Ishikawa (cell line): ENCODE results near the gene FCRLB.

Experiments
- CEBPB ChIP-seq: IDR thresholded peaks from 2 replicates; pipeline ENCODE4 v1.6.1; 2012
- CREB1 ChIP-seq: IDR thresholded peaks from 2 replicates; pipeline ENCODE4 v1.6.1; 2012; ENCODE audit warnings: low read depth
- EGR1 ChIP-seq: IDR thresholded peaks from 2 replicates; pipeline ENCODE4 v1.6.1; 2012
- EP300 ChIP-seq: IDR thresholded peaks from 2 replicates; pipeline ENCODE4 v1.6.1; 2012; ENCODE audit warnings: borderline replicate concordance
- FOXM1 ChIP-seq: IDR thresholded peaks from 2 replicates; pipeline ENCODE4 v1.6.1; 2012; ENCODE audit warnings: low read depth, borderline replicate concordance
- NFIC ChIP-seq: IDR thresholded peaks from 2 replicates; pipeline ENCODE4 v1.6.1; 2012
- RAD21 ChIP-seq: IDR thresholded peaks from 2 replicates; pipeline ENCODE4 v1.6.1; 2012; ENCODE audit warnings: low read depth
- TAF1 ChIP-seq: IDR thresholded peaks from 2 replicates; pipeline ENCODE4 v1.6.1; 2012; ENCODE audit warnings: low read depth, mild to moderate bottlenecking
- TCF12 ChIP-seq: IDR thresholded peaks from 2 replicates; pipeline ENCODE4 v1.6.1; 2012; ENCODE audit warnings: low read depth
- TEAD4 ChIP-seq: IDR thresholded peaks from 2 replicates; pipeline ENCODE4 v1.6.1; 2012
- YY1 ChIP-seq: IDR thresholded peaks from 2 replicates; pipeline ENCODE4 v1.6.1; 2012; ENCODE audit warnings: low read depth
- ZBTB7A ChIP-seq: IDR thresholded peaks from 2 replicates; pipeline ENCODE4 v1.6.1; 2012; ENCODE audit warnings: low read depth
- TF ChIP-seq, protein P1 (sequence below): IDR thresholded peaks from 2 replicates; pipeline ENCODE4 v1.6.1; 2012
- TF ChIP-seq, protein P2 (sequence below): IDR thresholded peaks from 2 replicates; pipeline ENCODE4 v1.6.1; 2012
- TF ChIP-seq, protein P3 (sequence below): IDR thresholded peaks from 2 replicates; pipeline ENCODE4 v1.6.1; 2012; ENCODE audit warnings: low read depth, mild to moderate bottlenecking

Gene FCRLB

DNA sequence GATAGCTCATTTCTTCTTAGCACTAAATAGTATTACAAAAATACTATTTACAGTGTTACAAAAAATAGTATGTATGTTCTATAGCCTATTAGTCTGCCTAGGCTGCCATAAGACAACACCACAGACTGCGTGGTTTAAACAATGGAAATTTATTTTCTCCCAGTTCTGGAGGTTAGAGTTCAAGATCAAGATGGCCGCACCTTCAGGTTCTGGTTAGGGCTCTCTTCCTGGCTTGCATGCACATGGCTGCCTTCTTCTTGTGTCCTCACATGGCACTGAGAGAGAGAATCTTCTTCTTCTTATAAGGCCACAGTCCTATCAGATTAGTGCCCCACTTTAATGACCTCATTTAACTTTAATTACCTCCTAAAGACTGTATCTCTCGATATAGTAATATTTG lies 48.9 kb downstream of the FCRLB start:
- TF ChIP-seq, protein P1, sequence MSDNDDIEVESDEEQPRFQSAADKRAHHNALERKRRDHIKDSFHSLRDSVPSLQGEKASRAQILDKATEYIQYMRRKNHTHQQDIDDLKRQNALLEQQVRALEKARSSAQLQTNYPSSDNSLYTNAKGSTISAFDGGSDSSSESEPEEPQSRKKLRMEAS = no peak
- TF ChIP-seq FOXM1 (no peak), TAF1 (no peak), NFIC (no peak), YY1 (no peak), EGR1 (no peak), TEAD4 (no peak), CREB1 (no peak), ZBTB7A (no peak), CEBPB (no peak), RAD21 (no peak), EP300 (no peak), TCF12 (no peak)
- TF ChIP-seq, protein P2, sequence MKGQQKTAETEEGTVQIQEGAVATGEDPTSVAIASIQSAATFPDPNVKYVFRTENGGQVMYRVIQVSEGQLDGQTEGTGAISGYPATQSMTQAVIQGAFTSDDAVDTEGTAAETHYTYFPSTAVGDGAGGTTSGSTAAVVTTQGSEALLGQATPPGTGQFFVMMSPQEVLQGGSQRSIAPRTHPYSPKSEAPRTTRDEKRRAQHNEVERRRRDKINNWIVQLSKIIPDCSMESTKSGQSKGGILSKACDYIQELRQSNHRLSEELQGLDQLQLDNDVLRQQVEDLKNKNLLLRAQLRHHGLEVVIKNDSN = no peak
- TF ChIP-seq, protein P3, sequence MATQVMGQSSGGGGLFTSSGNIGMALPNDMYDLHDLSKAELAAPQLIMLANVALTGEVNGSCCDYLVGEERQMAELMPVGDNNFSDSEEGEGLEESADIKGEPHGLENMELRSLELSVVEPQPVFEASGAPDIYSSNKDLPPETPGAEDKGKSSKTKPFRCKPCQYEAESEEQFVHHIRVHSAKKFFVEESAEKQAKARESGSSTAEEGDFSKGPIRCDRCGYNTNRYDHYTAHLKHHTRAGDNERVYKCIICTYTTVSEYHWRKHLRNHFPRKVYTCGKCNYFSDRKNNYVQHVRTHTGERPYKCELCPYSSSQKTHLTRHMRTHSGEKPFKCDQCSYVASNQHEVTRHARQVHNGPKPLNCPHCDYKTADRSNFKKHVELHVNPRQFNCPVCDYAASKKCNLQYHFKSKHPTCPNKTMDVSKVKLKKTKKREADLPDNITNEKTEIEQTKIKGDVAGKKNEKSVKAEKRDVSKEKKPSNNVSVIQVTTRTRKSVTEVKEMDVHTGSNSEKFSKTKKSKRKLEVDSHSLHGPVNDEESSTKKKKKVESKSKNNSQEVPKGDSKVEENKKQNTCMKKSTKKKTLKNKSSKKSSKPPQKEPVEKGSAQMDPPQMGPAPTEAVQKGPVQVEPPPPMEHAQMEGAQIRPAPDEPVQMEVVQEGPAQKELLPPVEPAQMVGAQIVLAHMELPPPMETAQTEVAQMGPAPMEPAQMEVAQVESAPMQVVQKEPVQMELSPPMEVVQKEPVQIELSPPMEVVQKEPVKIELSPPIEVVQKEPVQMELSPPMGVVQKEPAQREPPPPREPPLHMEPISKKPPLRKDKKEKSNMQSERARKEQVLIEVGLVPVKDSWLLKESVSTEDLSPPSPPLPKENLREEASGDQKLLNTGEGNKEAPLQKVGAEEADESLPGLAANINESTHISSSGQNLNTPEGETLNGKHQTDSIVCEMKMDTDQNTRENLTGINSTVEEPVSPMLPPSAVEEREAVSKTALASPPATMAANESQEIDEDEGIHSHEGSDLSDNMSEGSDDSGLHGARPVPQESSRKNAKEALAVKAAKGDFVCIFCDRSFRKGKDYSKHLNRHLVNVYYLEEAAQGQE = no peak

DNA sequence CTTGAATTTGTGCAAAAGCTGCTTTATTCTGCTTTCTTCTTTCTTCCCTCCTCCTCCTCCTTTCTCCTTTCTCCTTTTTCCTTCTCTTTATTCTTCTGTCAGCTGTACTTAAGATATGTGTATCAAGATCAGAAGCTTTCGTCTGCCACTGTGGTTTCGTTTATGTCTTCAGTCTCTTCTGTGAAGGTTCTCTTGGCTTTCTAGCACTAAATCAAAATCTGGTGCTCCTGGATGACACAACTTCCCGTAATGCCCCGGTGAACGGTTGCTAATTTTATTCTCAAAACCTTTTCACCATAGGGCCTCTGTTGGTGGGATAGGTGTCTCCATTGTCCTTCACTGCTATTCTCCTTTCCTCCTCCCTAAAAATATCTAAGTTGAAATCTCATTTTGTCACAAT lies 49.8 kb downstream of the FCRLB start:
- TF ChIP-seq NFIC (no peak), CEBPB (no peak)

DNA sequence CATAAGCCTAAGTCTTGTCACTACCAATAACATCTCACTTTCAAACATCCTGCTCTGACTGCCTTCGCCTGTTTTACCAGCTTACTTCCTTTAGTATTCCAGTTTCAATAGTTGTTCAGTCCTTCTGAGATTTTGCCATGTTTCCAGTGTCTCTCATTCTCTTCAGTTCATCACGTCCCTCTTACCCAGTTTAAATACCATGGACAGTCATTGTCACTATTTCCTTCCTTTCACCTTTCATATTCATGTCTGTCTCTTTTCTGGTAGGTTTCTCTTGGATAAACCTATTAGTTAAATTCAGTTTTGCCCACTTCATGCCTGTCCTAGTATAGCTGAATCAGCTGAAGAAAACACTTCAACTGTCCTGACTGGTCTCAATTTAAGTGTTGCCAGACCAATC lies 50.6 kb downstream of the FCRLB start:
- TF ChIP-seq CEBPB = no peak
- no peak for TF ChIP-seq FOXM1
- TF ChIP-seq CREB1 = no peak

DNA sequence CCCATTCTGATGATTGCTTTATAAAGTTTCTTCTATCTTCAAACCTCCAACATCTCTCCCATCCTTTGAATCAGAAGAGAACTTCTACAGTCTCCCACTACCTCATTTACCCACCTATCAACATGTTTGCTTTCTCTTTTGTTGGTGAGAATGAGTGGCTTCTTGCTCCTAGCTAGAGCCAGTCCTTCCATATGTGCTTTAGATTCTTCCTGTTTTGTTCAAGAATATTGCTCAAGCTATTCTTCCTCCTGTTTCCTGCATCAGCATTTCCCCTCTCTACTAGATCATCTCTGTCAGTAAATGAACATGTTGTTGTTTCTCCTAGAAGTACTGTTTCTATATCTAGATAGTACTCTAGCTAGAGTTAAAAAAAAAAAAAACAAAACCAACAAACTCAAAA lies 51.1 kb downstream of the FCRLB start:
- no peak for TF ChIP-seq ZBTB7A
- TF ChIP-seq CEBPB = no peak
- TF ChIP-seq RAD21 = no peak
- no peak for TF ChIP-seq EP300
- TF ChIP-seq, protein P3 = no peak
- TF ChIP-seq TEAD4 = no peak
- TF ChIP-seq, protein P1 = no peak
- TF ChIP-seq TCF12 = no peak
- TF ChIP-seq, protein P2 = no peak
- TF ChIP-seq FOXM1 = no peak

DNA sequence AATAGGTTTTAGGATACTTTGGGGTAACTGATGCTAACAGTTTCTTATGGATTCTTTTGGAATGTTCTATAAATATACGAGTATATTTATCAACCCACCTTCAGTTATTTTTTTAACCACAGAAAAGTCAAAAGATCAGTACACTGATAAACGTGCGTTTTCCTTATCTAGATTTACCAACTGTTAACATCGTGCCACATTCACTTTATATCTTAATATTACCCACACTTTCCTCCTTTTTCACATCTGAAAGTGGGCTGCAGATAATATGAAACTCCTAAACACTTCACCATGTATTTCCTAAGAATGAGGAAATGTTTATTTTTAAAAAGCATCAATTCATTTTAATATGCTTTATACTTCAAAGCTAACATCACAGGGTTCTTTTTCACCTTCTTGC lies 52.4 kb downstream of the FCRLB start:
- no peak for TF ChIP-seq EGR1
- TF ChIP-seq, protein P1 = no peak
- no peak for TF ChIP-seq CEBPB
- TF ChIP-seq TAF1 = no peak
- TF ChIP-seq FOXM1 = no peak
- TF ChIP-seq TCF12 = no peak
- TF ChIP-seq, protein P3 = no peak
- TF ChIP-seq RAD21 = no peak
- no peak for TF ChIP-seq CREB1
- TF ChIP-seq NFIC = no peak
- no peak for TF ChIP-seq EP300
- TF ChIP-seq, protein P2 = no peak
- no peak for TF ChIP-seq TEAD4
- no peak for TF ChIP-seq YY1
- TF ChIP-seq ZBTB7A = no peak
